Urinary bladder (tissue), 4 donors: ENCODE results near the gene PLEK2. TPM values are rescaled to one million over a fixed set of nuclear protein-coding genes. Genes with fewer than 3 reads are reported as not detected.

Source experiments
- DNase-seq: peaks from one replicate; pipeline ENCODE4 v3.0.0-alpha.2; 2015; ENCODE audit errors: extremely low spot score
- H3K27ac ChIP-seq: one replicate; pipeline ENCODE4 v1.5.1; 2013; ENCODE audit warnings: low read depth, mild to moderate bottlenecking, moderate library complexity
- H3K36me3 ChIP-seq: one replicate; pipeline ENCODE4 v1.6.1; 2013; ENCODE audit warnings: mild to moderate bottlenecking, moderate library complexity; ENCODE audit not compliant: insufficient read depth
- H3K4me1 ChIP-seq: one replicate; pipeline ENCODE4 v1.6.1; 2013; ENCODE audit warnings: mild to moderate bottlenecking, moderate library complexity; ENCODE audit not compliant: insufficient read depth
- H3K4me3 ChIP-seq: one replicate; pipeline ENCODE4 v1.5.1; 2013; ENCODE audit warnings: low read depth, low read length
- WGBS: extraction: QIAGEN DNeasy Blood & Tissue Kit; methylation state at CpG from one replicate; pipeline ENCODE4 v1.1.7; 2013; 5-methylcytosine and 5-hydroxymethylcytosine counted together
- polyA plus RNA-seq: library from polyadenylated mRNA; stranded (reverse); fragments of 200-250 nt; gene quantifications from one replicate; pipeline ENCODE4 v1.2.3, GENCODE V29; 2013
- total RNA-seq: library from RNA; depleted of rRNA; stranded (reverse); fragments of >200 nt; gene quantifications from one replicate; pipeline ENCODE4 v1.2.3, GENCODE V29; 2014
- donor health status: healthy with polysubstance abuse.
- donor health status: healthy.

The PLEK2 gene
- total and polyA plus RNA-seq, 2 donors, result 3.9 to 4.0 TPM

- 90% methylated on average over 2 of the region's 2 CpGs for WGBS
- no peak overlapping the region for H3K4me3 ChIP-seq
- H3K4me1 ChIP-seq, result no peaks in the 10 kb centered on the region
- H3K27ac ChIP-seq, result no peak overlapping the region
- H3K36me3 ChIP-seq, result no peaks in the 10 kb centered on the region
- DNase-seq, result no peak
These were observed 29.3 kb upstream of the PLEK2 start for GRCh38 chr14:67441256-67441655.

- no peaks in the 10 kb centered on the region for H3K4me1 ChIP-seq
- no peaks in the 10 kb centered on the region for H3K36me3 ChIP-seq
- 80% methylated on average over 4 of the region's 4 CpGs for WGBS
- no peak overlapping the region for H3K4me3 ChIP-seq
- peak; percentile 53 for DNase-seq
- no peak overlapping the region for H3K27ac ChIP-seq
These were observed 28.5 kb upstream of the PLEK2 start for GRCh38 chr14:67440513-67440912.

GRCh38 chr14:67438969-67439368 is 27.0 kb upstream of the PLEK2 start:
- H3K4me1 ChIP-seq, result no peaks in the 10 kb centered on the region
- DNase-seq, result no peak
- WGBS, result 88% methylated on average over 1 of the region's 1 CpG
- H3K4me3 ChIP-seq, result no peak overlapping the region
- H3K36me3 ChIP-seq, result no peaks in the 10 kb centered on the region
- no peak overlapping the region for H3K27ac ChIP-seq

GRCh38 chr14:67436006-67436866 is 24.3 kb upstream of the PLEK2 start:
- Histone ChIP-seq H3K4me3 (no peak overlapping the region), H3K27ac (no peak overlapping the region), H3K36me3 (no peaks in the 10 kb centered on the region), H3K4me1 (no peaks in the 10 kb centered on the region)
- DNase-seq, result no peak
- 89% methylated on average over 10 of the region's 10 CpGs for WGBS

- no peak overlapping the region for H3K4me3 ChIP-seq
- no peak for DNase-seq
- WGBS, result 90% methylated on average over 5 of the region's 5 CpGs
- H3K36me3 ChIP-seq, result no peaks in the 10 kb centered on the region
- H3K27ac ChIP-seq, result no peak overlapping the region
- no peaks in the 10 kb centered on the region for H3K4me1 ChIP-seq
These were observed 23.6 kb upstream of the PLEK2 start for GRCh38 chr14:67435603-67436002.

- H3K4me1 ChIP-seq, result no peaks in the 10 kb centered on the region
- 28% methylated on average over 7 of the region's 7 CpGs for WGBS
- no peak overlapping the region for H3K27ac ChIP-seq
- no peak overlapping the region for H3K4me3 ChIP-seq
- DNase-seq, result no peak
- no peaks in the 10 kb centered on the region for H3K36me3 ChIP-seq
These were observed 20.1 kb upstream of the PLEK2 start for GRCh38 chr14:67432050-67432564.

- DNase-seq, result no peak
- 74% methylated on average over 9 of the region's 9 CpGs for WGBS
- H3K27ac ChIP-seq, result no peak overlapping the region
- H3K4me3 ChIP-seq, result no peak overlapping the region
- no peaks in the 10 kb centered on the region for H3K4me1 ChIP-seq
- no peaks in the 10 kb centered on the region for H3K36me3 ChIP-seq
These were observed 17.7 kb upstream of the PLEK2 start for GRCh38 chr14:67429510-67430205.

- no peaks in the 10 kb centered on the region for H3K4me1 ChIP-seq
- no peak overlapping the region for H3K27ac ChIP-seq
- H3K4me3 ChIP-seq, result no peak overlapping the region
- no peaks in the 10 kb centered on the region for H3K36me3 ChIP-seq
- 75% methylated on average over 7 of the region's 7 CpGs for WGBS
- DNase-seq, result no peak
These were observed 16.6 kb upstream of the PLEK2 start for GRCh38 chr14:67428501-67429031.

GRCh38 chr14:67426983-67427606 is 15.1 kb upstream of the PLEK2 start:
- H3K27ac ChIP-seq, result no peak overlapping the region
- H3K36me3 ChIP-seq, result no peaks in the 10 kb centered on the region
- no peaks in the 10 kb centered on the region for H3K4me1 ChIP-seq
- DNase-seq, result peak; percentile 51
- no peak overlapping the region for H3K4me3 ChIP-seq
- 27% methylated on average over 30 of the region's 30 CpGs for WGBS

- no peak for DNase-seq
- WGBS, result 83% methylated on average over 8 of the region's 8 CpGs
- H3K36me3 ChIP-seq, result no peaks in the 10 kb centered on the region
- H3K4me1 ChIP-seq, result no peaks in the 10 kb centered on the region
- H3K4me3 ChIP-seq, result no peak overlapping the region
- H3K27ac ChIP-seq, result no peak overlapping the region
These were observed 14.2 kb upstream of the PLEK2 start for GRCh38 chr14:67426161-67426560.

GRCh38 chr14:67425608-67426007 is 13.6 kb upstream of the PLEK2 start:
- no peak for DNase-seq
- no peaks in the 10 kb centered on the region for H3K36me3 ChIP-seq
- H3K27ac ChIP-seq, result no peak overlapping the region
- WGBS, result 78% methylated on average over 4 of the region's 4 CpGs
- H3K4me3 ChIP-seq, result no peak overlapping the region
- no peaks in the 10 kb centered on the region for H3K4me1 ChIP-seq

- H3K27ac ChIP-seq, result no peak overlapping the region
- no peaks in the 10 kb centered on the region for H3K36me3 ChIP-seq
- 43% methylated on average over 3 of the region's 3 CpGs for WGBS
- no peak overlapping the region for H3K4me3 ChIP-seq
- H3K4me1 ChIP-seq, result no peaks in the 10 kb centered on the region
- DNase-seq, result no peak
These were observed 12.6 kb upstream of the PLEK2 start for GRCh38 chr14:67424539-67424938.

- Histone ChIP-seq H3K27ac (no peak overlapping the region), H3K4me1 (no peaks in the 10 kb centered on the region), H3K36me3 (no peaks in the 10 kb centered on the region), H3K4me3 (no peak overlapping the region)
- WGBS, result 71% methylated on average over 2 of the region's 2 CpGs
- no peak for DNase-seq
These were observed 11.5 kb upstream of the PLEK2 start for GRCh38 chr14:67423424-67423823.
